ENCODE results near the gene AMY2B.
"Not testable (repeated sequence)": the region's sequence is repeated elsewhere in the genome, so short reads cannot be mapped to it uniquely, and the experiment has no call there.

The AMY2B gene

DNA sequence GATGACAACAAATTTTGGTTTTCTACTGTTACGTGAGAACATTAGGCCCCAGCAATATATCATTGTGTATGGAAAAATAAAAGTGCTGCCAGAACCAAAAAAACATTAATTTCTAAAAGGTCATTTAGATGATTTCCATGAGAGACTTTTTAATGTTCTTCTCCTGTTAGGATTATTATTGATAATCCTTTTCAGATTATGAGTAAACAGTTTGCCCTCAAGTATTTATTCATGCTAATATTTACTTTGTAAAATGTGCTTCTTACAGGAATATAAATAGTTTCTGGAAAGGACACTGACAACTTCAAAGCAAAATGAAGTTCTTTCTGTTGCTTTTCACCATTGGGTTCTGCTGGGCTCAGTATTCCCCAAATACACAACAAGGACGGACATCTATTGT is at the start of gene AMY2B:
Gene AMY2B (plus strand): TSS at position 301 of the 400 bp plus-strand sequence. CDS start 14 bp downstream, at position 315.
- DNase-seq, result not testable (repeated sequence)

DNA sequence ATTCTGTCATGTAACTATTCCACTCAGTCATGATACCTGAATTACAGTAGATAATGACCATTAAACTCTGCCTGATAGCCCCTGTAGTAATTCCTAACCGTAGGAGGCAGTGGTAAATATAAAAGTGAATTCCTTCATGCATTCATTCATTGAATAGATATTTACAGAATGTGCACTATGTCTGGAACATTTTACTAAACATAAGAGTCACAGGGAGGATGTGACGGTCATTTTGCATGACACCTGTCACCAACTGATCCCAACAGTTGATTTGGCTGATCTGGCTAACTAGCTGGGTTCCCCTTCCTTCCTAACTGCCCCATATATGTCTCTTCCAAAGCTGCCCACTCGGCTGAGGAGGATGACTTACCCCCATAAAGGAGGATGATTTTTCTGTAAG is 48.0 kb upstream of the AMY2B start:
- DNase-seq, result no peak

GRCh38 chr1:103525114-103525606 is 46.2 kb upstream of the AMY2B start:
- peak; percentile 69 for DNase-seq

- DNase-seq, result peak; percentile 96
Measured at GRCh38 chr1:103525607-103526507, 45.5 kb upstream of the AMY2B start, which contains the start of gene RNPC3. Gene RNPC3, plus strand, starts transcription at chr1:103525699. Its CDS starts 372 bp downstream, at chr1:103526071.

GRCh38 chr1:103527331-103527730 is 44.1 kb upstream of the AMY2B start:
- no peak for DNase-seq

GRCh38 chr1:103529746-103530145 is 41.6 kb upstream of the AMY2B start:
- no peak for DNase-seq

- DNase-seq, result no peak
Measured at GRCh38 chr1:103538226-103538625, 33.2 kb upstream of the AMY2B start.

DNA sequence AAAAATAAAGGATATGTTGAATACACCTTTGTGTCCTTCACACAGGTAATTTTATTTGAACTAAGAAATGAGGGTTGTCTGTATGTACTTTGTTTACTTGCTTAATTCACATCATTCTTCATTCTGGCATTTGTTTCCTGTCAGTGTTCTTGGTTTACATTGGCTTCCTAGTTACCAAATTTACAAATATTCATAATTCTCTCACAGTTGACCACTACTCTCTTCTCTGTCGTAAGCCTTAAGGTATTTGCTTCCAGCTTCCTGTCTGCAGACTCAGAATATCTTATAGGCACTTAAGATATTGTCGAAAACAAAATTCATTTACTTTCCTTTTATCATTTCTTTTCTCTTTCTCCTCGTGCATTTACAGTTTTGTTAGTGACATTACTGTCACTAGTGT is 30.0 kb upstream of the AMY2B start:
- no peak for DNase-seq

- no peak for DNase-seq
Measured at GRCh38 chr1:103546496-103546895, 24.9 kb upstream of the AMY2B start.

DNA sequence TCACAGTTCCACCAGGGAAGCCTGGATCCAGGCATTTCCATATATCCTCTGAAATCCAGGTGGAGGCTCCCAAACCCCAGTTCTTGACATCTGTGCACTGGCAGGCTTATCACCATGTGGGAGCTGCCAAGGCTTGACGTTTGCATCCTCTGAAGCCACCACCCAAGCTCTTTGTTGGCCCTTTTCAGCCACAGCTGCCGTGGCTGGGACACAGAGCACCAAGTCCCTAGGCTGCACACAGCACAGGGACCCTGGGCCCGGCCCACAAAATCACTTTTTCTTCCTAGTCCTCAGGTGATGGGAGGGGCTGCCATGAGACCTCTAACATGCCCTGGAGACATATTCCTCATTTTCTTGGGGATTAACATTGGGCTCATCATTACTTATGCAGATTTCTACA is 23.5 kb upstream of the AMY2B start:
- no peak for DNase-seq

DNA sequence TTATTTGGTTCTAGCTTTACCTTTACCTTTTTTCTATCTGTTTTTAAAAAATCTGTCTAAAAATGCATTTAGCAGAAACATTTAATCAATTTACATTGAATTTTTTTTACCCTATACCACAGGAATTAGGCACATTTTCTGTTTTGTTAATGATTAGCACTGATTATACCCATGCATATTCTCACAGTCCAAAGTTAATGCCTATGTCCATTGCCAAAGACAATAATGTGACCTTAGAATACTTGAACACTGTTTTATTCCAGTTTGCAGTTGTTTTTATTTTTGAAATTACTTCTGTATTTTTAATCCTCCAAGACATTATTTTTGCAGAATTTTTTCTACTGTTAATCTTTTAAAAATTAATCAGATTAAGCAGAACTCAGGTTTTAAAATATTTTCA is 11.0 kb upstream of the AMY2B start:
- DNase-seq, result no peak

DNA sequence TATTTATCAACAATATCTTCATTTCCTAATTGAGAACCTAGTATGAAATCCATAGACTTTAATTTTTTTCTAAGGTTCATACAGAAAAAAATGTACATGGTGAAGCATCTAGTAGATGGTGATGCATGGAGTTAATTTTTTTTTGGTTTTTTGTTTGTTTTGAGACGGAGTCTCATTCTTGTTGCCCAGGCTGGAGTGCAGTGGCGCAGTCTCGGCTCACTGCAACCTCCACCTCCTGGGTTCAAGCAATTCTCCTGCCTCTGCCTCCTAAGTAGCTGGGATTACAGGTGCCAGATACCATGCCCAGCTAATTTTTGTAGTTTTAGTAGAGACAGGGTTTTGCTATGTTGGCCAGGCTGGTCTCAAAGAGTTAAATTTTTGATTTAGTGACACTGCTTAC is 10.3 kb upstream of the AMY2B start:
- not testable (repeated sequence) for DNase-seq

- DNase-seq, result peak; percentile 58
Measured at GRCh38 chr1:103561643-103562395, 9.6 kb upstream of the AMY2B start.

- DNase-seq, result peak; percentile 58
Measured at GRCh38 chr1:103563056-103563455, 8.3 kb upstream of the AMY2B start.

- DNase-seq, result no peak
Measured at GRCh38 chr1:103569493-103569892, 1.9 kb upstream of the AMY2B start.

DNA sequence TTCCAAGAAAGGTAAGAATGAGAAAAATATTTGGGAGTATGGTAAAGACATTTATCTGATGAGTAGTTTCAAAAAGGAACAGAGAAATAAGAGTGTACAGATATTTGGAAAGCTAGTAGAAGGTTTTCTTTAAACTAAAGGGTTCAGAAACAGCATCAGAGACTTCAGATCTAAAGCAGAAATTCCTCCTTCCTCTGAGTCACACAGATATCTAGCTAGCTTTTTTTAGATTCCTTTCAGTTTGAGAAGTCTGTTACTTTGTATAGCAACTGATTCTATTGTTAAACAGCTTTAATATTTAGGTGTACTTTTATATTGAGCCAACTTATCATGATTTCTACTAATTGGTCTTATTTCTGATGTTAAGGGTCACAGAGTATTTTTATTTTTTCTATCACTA is 4.7 kb downstream of the AMY2B start:
- DNase-seq, result no peak

- not testable (repeated sequence) for DNase-seq
Measured at GRCh38 chr1:103576784-103577183, 5.4 kb downstream of the AMY2B start.

GRCh38 chr1:103582464-103582863 is 11.1 kb downstream of the AMY2B start:
- DNase-seq, result no peak

DNA sequence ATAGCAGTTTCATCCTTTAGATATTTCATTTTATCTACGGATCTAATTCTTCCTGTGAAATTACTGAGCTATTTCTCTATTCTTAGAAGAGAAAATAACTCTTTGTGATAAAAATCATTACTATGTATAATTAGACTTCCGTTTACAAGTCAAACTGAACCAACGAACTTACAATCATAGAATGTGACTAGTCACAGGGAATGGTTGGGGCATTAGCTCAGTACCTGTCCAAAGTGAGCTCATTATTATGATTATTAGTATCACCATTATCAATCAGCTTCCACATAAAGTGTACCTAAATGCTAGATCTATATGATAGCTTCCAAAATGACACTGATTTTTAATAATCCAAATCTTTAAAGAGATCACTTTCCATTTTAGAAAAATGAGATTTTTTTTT is 12.5 kb downstream of the AMY2B start:
- no peak for DNase-seq

- no peak for DNase-seq
Measured at GRCh38 chr1:103584537-103584936, 13.1 kb downstream of the AMY2B start.

DNA sequence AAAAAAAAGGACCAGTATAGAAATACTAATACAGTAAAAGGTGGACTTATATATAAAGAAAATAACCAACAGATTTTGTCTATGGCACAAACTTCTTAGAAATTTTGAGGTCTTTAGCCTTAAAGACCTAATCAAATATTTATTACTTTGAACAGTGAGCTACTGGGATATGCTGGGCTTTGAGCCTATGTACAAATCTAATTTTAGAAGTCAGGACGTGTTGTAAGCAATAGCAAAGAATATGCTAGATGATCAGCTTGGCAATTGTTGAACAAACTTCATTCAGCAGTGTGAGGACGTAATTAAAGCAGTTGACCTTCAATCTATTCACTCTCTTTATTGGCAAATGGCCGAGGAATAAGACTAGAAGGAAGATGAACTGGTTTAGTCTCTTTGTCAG is 31.4 kb downstream of the AMY2B start:
- DNase-seq, result not testable (repeated sequence)

DNA sequence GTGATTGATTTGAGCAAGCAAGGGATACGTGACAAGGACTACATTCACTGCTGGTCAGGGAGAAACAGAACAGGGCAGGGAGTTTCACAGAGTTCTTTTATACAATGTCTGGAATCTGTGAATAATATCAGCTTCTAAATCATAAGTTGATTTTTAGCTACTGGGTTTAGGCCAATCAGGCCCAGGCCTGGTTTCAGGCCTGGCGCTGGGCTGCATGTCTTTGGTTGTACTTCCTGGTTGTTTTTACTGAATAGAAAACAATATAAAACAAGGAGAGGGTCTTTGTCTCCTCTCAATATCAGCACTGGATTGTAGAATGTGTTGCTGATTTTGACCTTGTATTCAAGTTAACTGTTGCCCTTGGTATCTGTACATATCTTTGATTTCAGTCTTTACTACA is 45.0 kb downstream of the AMY2B start:
- no peak for DNase-seq

GRCh38 chr1:103616994-103617477 is 45.6 kb downstream of the AMY2B start, which contains the start of gene AMY2A:
Gene AMY2A, plus strand, starts transcription at chr1:103617427. Its CDS starts 14 bp downstream, at chr1:103617441.
- DNase-seq, result not testable (repeated sequence)
